ENCODE measurements around the gene ITGB1. TPM values are rescaled to one million over a fixed set of nuclear protein-coding genes. Genes with fewer than 3 reads are reported as not detected.

Gene ITGB1
- total and polyA plus RNA-seq, 2 experiments from 2014 or later: 317 to 439 TPM

DNA sequence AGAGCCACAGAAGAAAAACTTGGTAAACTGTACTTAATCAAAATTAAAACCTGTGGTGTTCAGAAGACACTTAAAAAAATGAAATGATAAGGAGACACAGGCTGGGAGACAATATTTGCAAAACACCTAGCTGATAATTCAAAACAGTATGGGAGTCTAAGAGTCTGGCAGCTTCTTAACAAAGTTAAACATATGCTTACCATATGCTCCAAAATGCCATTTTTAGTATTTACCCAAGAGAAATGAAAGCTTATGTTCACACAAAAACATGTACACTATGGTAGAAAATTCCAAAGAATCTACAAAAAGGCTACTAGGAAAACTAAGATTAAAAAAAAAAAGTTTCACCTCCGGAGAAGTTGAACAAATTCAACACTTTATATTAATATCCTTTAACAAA lies 48.6 kb downstream of the ITGB1 start:
- H3K9me2 ChIP-seq (ENCODE audit: insufficient read depth): no peaks in the 10 kb centered on the region
- no peaks in the 10 kb centered on the region for H4K20me1 ChIP-seq (replicated peaks; ENCODE audit: insufficient read depth)
- H3K27ac ChIP-seq (ENCODE audit: low read depth): no peak overlapping the region
- H3K36me3 ChIP-seq (ENCODE audit: insufficient read depth): peaks cover 61% of the 10 kb centered on the region
- Mint-ChIP-seq H3K4me3 (no peak overlapping the region), H3K36me3 (ENCODE audit: low read depth) (peaks cover 82% of the 10 kb centered on the region), H3K4me1 (no peaks in the 10 kb centered on the region), H3K9me3 (no peaks in the 10 kb centered on the region), H3K27ac (no peak overlapping the region), H3K27me3 (ENCODE audit: insufficient read depth, low read depth, poor library complexity) (no peaks in the 10 kb centered on the region)
- DNase-seq (ENCODE audit: low spot score): no peak
- ATAC-seq: no peak
- H3F3A ChIP-seq (replicated peaks; ENCODE audit: low read depth): 0 out of 2 replicates have a peak, but pooled peaks cover 3% of the 10 kb centered on the region
- TF ChIP-seq, protein P1, sequence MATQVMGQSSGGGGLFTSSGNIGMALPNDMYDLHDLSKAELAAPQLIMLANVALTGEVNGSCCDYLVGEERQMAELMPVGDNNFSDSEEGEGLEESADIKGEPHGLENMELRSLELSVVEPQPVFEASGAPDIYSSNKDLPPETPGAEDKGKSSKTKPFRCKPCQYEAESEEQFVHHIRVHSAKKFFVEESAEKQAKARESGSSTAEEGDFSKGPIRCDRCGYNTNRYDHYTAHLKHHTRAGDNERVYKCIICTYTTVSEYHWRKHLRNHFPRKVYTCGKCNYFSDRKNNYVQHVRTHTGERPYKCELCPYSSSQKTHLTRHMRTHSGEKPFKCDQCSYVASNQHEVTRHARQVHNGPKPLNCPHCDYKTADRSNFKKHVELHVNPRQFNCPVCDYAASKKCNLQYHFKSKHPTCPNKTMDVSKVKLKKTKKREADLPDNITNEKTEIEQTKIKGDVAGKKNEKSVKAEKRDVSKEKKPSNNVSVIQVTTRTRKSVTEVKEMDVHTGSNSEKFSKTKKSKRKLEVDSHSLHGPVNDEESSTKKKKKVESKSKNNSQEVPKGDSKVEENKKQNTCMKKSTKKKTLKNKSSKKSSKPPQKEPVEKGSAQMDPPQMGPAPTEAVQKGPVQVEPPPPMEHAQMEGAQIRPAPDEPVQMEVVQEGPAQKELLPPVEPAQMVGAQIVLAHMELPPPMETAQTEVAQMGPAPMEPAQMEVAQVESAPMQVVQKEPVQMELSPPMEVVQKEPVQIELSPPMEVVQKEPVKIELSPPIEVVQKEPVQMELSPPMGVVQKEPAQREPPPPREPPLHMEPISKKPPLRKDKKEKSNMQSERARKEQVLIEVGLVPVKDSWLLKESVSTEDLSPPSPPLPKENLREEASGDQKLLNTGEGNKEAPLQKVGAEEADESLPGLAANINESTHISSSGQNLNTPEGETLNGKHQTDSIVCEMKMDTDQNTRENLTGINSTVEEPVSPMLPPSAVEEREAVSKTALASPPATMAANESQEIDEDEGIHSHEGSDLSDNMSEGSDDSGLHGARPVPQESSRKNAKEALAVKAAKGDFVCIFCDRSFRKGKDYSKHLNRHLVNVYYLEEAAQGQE (IDR thresholded peaks at IDR 0.05; ENCODE audit: unreplicated experiment): no peak
- TF ChIP-seq STAT1 (IDR thresholded peaks at IDR 0.05; ENCODE audit: unreplicated experiment): no peak
- no peak for TF ChIP-seq NANOG (IDR thresholded peaks at IDR 0.05; ENCODE audit: borderline replicate concordance)
- TF ChIP-seq CREB1 (CRISPR knock-in tag; IDR thresholded peaks at IDR 0.05; ENCODE audit: low read depth): no peak
- TF ChIP-seq, protein P2, sequence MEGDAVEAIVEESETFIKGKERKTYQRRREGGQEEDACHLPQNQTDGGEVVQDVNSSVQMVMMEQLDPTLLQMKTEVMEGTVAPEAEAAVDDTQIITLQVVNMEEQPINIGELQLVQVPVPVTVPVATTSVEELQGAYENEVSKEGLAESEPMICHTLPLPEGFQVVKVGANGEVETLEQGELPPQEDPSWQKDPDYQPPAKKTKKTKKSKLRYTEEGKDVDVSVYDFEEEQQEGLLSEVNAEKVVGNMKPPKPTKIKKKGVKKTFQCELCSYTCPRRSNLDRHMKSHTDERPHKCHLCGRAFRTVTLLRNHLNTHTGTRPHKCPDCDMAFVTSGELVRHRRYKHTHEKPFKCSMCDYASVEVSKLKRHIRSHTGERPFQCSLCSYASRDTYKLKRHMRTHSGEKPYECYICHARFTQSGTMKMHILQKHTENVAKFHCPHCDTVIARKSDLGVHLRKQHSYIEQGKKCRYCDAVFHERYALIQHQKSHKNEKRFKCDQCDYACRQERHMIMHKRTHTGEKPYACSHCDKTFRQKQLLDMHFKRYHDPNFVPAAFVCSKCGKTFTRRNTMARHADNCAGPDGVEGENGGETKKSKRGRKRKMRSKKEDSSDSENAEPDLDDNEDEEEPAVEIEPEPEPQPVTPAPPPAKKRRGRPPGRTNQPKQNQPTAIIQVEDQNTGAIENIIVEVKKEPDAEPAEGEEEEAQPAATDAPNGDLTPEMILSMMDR (conservative IDR thresholded peaks at IDR 0.05; ENCODE audit: low read depth in 2 of 2): no peak
- no peak for TF ChIP-seq JUNB (IDR thresholded peaks at IDR 0.05; ENCODE audit: unreplicated experiment)
- TF ChIP-seq, protein P3, sequence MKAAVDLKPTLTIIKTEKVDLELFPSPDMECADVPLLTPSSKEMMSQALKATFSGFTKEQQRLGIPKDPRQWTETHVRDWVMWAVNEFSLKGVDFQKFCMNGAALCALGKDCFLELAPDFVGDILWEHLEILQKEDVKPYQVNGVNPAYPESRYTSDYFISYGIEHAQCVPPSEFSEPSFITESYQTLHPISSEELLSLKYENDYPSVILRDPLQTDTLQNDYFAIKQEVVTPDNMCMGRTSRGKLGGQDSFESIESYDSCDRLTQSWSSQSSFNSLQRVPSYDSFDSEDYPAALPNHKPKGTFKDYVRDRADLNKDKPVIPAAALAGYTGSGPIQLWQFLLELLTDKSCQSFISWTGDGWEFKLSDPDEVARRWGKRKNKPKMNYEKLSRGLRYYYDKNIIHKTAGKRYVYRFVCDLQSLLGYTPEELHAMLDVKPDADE (IDR thresholded peaks at IDR 0.05): no peak
- TF ChIP-seq ZNF331 (CRISPR knock-in tag; IDR thresholded peaks at IDR 0.05; ENCODE audit: low read depth): no peak
- no peak for TF ChIP-seq EZH2phosphoT487 (IDR thresholded peaks at IDR 0.05; ENCODE audit: unreplicated experiment)
- TF ChIP-seq, protein P4, sequence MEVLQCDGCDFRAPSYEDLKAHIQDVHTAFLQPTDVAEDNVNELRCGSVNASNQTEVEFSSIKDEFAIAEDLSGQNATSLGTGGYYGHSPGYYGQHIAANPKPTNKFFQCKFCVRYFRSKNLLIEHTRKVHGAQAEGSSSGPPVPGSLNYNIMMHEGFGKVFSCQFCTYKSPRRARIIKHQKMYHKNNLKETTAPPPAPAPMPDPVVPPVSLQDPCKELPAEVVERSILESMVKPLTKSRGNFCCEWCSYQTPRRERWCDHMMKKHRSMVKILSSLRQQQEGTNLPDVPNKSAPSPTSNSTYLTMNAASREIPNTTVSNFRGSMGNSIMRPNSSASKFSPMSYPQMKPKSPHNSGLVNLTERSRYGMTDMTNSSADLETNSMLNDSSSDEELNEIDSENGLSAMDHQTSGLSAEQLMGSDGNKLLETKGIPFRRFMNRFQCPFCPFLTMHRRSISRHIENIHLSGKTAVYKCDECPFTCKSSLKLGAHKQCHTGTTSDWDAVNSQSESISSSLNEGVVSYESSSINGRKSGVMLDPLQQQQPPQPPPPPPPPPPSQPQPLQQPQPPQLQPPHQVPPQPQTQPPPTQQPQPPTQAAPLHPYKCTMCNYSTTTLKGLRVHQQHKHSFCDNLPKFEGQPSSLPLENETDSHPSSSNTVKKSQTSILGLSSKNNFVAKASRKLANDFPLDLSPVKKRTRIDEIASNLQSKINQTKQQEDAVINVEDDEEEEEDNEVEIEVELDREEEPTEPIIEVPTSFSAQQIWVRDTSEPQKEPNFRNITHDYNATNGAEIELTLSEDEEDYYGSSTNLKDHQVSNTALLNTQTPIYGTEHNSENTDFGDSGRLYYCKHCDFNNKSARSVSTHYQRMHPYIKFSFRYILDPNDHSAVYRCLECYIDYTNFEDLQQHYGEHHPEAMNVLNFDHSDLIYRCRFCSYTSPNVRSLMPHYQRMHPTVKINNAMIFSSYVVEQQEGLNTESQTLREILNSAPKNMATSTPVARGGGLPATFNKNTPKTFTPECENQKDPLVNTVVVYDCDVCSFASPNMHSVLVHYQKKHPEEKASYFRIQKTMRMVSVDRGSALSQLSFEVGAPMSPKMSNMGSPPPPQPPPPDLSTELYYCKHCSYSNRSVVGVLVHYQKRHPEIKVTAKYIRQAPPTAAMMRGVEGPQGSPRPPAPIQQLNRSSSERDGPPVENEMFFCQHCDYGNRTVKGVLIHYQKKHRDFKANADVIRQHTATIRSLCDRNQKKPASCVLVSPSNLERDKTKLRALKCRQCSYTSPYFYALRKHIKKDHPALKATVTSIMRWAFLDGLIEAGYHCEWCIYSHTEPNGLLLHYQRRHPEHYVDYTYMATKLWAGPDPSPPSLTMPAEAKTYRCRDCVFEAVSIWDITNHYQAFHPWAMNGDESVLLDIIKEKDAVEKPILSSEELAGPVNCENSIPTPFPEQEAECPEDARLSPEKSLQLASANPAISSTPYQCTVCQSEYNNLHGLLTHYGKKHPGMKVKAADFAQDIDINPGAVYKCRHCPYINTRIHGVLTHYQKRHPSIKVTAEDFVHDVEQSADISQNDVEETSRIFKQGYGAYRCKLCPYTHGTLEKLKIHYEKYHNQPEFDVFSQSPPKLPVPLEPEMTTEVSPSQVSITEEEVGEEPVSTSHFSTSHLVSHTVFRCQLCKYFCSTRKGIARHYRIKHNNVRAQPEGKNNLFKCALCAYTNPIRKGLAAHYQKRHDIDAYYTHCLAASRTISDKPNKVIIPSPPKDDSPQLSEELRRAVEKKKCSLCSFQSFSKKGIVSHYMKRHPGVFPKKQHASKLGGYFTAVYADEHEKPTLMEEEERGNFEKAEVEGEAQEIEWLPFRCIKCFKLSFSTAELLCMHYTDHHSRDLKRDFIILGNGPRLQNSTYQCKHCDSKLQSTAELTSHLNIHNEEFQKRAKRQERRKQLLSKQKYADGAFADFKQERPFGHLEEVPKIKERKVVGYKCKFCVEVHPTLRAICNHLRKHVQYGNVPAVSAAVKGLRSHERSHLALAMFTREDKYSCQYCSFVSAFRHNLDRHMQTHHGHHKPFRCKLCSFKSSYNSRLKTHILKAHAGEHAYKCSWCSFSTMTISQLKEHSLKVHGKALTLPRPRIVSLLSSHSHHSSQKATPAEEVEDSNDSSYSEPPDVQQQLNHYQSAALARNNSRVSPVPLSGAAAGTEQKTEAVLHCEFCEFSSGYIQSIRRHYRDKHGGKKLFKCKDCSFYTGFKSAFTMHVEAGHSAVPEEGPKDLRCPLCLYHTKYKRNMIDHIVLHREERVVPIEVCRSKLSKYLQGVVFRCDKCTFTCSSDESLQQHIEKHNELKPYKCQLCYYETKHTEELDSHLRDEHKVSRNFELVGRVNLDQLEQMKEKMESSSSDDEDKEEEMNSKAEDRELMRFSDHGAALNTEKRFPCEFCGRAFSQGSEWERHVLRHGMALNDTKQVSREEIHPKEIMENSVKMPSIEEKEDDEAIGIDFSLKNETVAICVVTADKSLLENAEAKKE (CRISPR knock-in tag; IDR thresholded peaks at IDR 0.05): no peak
- no peak for TF ChIP-seq POLR2AphosphoS5 (IDR thresholded peaks at IDR 0.05; ENCODE audit: low read depth)
- TF ChIP-seq EZH2 (IDR thresholded peaks at IDR 0.05; ENCODE audit: low read depth, unreplicated experiment): no peak
- no peak for TF ChIP-seq ZNF114 (CRISPR knock-in tag; IDR thresholded peaks at IDR 0.05)
- no peaks in the 10 kb centered on the region for H3K27me3 ChIP-seq (ENCODE audit: insufficient read depth)
- H2AFZ ChIP-seq: no peak overlapping the region
- H3K4me2 ChIP-seq: no peak overlapping the region
- H3K4me3 ChIP-seq: no peak overlapping the region
- no peaks in the 10 kb centered on the region for H3K4me1 ChIP-seq (ENCODE audit: insufficient read depth)
- H3K79me2 ChIP-seq (replicated peaks; ENCODE audit: insufficient read depth): peaks cover 13% of the 10 kb centered on the region
